Heart left ventricle (tissue), 16 donors: ENCODE results near the gene CRMP1. TPM values are rescaled to one million over a fixed set of nuclear protein-coding genes. Genes with fewer than 3 reads are reported as not detected.
A peak's percentile ranks its signal among the peaks of the same experiment; 100 is the strongest.

Experiments
- ATAC-seq, 4 donors: fragments of 200-7000 bp; cut with Tn5 transposase; one replicate each; pipeline ENCODE4 v1.9.1; 2020 to 2022; ENCODE audit warnings: moderate library complexity in 4 of 4, mild to moderate bottlenecking in 3 of 4, moderate number of reproducible peaks in 1 of 4
- DNase-seq, 5 donors: peaks; one replicate each; pipeline ENCODE4 v3.0.0-alpha.2; 2020
- H3K27ac ChIP-seq, 12 donors: fragments of 200-600 bp; sonication (generic) in 4 of 12; one replicate each; pipeline versions ENCODE4 v1.5.0 to v1.8.0; 2016 to 2022; ENCODE audit warnings: mild to moderate bottlenecking in 2 of 12
- H3K27me3 ChIP-seq, 9 donors: fragments of 200-600 bp; sonication (generic) in 2 of 9; one replicate each; pipeline versions ENCODE4 v1.5.1 to v1.8.0; 2016 to 2022; ENCODE audit warnings: mild to moderate bottlenecking in 3 of 9
- H3K36me3 ChIP-seq, 9 donors: fragments of 200-600 bp; sonication (generic) in 2 of 9; one replicate each; pipeline versions ENCODE4 v1.5.0 to v1.8.0; 2018 to 2022; ENCODE audit warnings: mild to moderate bottlenecking in 2 of 9
- H3K4me1 ChIP-seq, 12 donors: fragments of 200-600 bp; sonication (generic) in 4 of 12; one replicate each; pipeline versions ENCODE4 v1.5.0 to v1.8.0; 2016 to 2022; ENCODE audit warnings: mild to moderate bottlenecking in 3 of 12
- H3K4me3 ChIP-seq, 12 donors: fragments of 200-600 bp; sonication (generic) in 4 of 12; one replicate each; pipeline versions ENCODE4 v1.5.0 to v1.8.0; 2017 to 2022; ENCODE audit warnings: mild to moderate bottlenecking in 9 of 12, moderate library complexity in 4 of 12
- H3K9me3 ChIP-seq, 12 donors: fragments of 200-600 bp; sonication (generic) in 4 of 12; one replicate each; pipeline versions ENCODE4 v1.5.0 to v1.8.0; 2016 to 2022; ENCODE audit warnings: mild to moderate bottlenecking in 1 of 12
- POLR2A ChIP-seq, 2 donors: fragments of 450-650 bp; IDR thresholded peaks; one replicate each; pipeline ENCODE4 v1.6.1; 2017; ENCODE audit warnings: antibody characterized with exemption in 2 of 2, mild to moderate bottlenecking in 2 of 2, moderate library complexity in 2 of 2
- WGBS, 4 donors: extraction: QIAGEN DNeasy Blood & Tissue Kit in 2 of 4; methylation state at CpG; one replicate each; pipeline versions ENCODE4 v1.1.5 to v1.1.7; 2013 to 2018; 5-methylcytosine and 5-hydroxymethylcytosine counted together
- intact Hi-C, 10 donors: fragments of 100-400 bp; cut with DNase I; formaldehyde crosslinking; loops; one replicate each; pipeline versions ENCODE4 v1.11.1 to v1.14.2; 2022
- polyA plus RNA-seq, 2 donors: library from polyadenylated mRNA; stranded (reverse); fragments of 200-250 nt; gene quantifications; one replicate each; pipeline ENCODE4 v1.2.3, GENCODE V29; 2013
- total RNA-seq, 9 donors: library from RNA; depleted of rRNA in 2 of 9; stranded (reverse); fragments of >200 nt in 2 of 9; fragmentation: NEBNext Ultra II Directional in 3 of 9; extraction: Animal tissue kit (Norgen Biotek cat#: 25700) in 3 of 9; gene quantifications; one replicate each; pipeline versions ENCODE4 v1.1.0 to v1.2.4, GENCODE V29; 2016 to 2023
- TF ChIP-seq, protein P1 (sequence below), 12 donors: fragments of 200-600 bp; sonication (generic) in 4 of 12; IDR thresholded peaks; one replicate each; pipeline versions ENCODE4 v1.5.0 to v1.8.0; 2018 to 2022; ENCODE audit warnings: antibody characterized with exemption in 12 of 12, mild to moderate bottlenecking in 5 of 12
- donor health status: ischemic (EF 13 %, LVEDD 7.1; RV severe dilation, severe dysfunction).
- donor health status: healthy with polysubstance abuse.
- donor health status: DM: no; HTN: yes; CAD: no.
- donor health status: DM: no; HTN: no; CAD: no.
- donor health status: ischemic (EF 25% LVEDD 6.9; RV normal size, moderate dysfunction).
- donor health status: ischemic (EF 25% LVEDD 5.7; RV mildly dilated, moderate dysfunction).
- donor health status: healthy.
- donor health status: DM: yes; HTN: yes; CAD: no.
- donor health status: ischemic (EF 35%, LVEDD 5.7; RV mildly dilated, moderate dysfunction).
- donor health status: nonischemic (EF 11% LVEDD 7.7; RV severe dilation, severe dysfunction).
- donor health status: DM: yes; HTN: yes; CAD: no.
- donor health status: PGD.
- donor health status: ischemic (EF 29% LVEDD 5.4; RV normal size, mild dysfunction).
- donor health status: nonischemic (EF 23%, LVEDD 6.1; RV moderate dilation, normal function).

Gene CRMP1
- total and polyA plus RNA-seq, 11 donors: 0.34 to 2.4 (median 0.93) TPM

DNA sequence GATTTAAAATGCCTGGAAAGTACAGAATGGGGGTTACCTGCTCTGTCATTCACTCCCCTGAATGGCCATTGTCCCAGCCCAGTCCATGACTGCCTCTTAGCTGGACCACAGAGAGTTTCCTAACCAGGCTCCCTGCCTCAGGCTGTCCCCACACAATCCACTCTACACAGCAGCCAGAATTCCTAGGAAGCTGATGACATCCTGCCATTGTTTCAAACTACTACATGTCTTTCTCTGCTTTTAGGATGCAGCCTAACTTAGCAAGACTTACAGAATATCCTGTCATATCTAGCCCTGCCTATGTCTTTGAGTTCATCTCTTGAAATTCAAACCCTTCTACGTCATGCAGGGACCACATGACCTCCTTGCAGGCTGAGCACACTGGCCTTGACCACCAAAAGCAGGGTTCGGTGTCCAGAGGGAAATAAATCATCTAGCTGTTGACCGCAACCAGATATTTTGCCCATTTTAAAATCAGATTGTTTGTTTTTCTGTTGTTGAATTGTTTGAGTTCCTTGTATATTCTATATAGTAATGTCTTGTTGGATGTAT lies 16.1 kb upstream of the CRMP1 start:
- Histone ChIP-seq H3K27ac (no peak overlapping the region), H3K36me3 (no peaks in the 10 kb centered on the region), H3K4me3 (no peak overlapping the region), H3K9me3 (peaks cover 0 to 25% (median 3%) of the 10 kb centered on the region in 12 donors), H3K27me3 (peaks cover 0 to 23% (median 5%) of the 10 kb centered on the region in 9 donors), H3K4me1 (no peaks in the 10 kb centered on the region)
- intact Hi-C loops: no loop called here
- WGBS, 4 donors: 56 to 64% (median 59%) methylated on average over 3 of the region's 3 CpGs
- no peak for TF ChIP-seq POLR2A (IDR thresholded peaks at IDR 0.05)
- TF ChIP-seq, protein P1, sequence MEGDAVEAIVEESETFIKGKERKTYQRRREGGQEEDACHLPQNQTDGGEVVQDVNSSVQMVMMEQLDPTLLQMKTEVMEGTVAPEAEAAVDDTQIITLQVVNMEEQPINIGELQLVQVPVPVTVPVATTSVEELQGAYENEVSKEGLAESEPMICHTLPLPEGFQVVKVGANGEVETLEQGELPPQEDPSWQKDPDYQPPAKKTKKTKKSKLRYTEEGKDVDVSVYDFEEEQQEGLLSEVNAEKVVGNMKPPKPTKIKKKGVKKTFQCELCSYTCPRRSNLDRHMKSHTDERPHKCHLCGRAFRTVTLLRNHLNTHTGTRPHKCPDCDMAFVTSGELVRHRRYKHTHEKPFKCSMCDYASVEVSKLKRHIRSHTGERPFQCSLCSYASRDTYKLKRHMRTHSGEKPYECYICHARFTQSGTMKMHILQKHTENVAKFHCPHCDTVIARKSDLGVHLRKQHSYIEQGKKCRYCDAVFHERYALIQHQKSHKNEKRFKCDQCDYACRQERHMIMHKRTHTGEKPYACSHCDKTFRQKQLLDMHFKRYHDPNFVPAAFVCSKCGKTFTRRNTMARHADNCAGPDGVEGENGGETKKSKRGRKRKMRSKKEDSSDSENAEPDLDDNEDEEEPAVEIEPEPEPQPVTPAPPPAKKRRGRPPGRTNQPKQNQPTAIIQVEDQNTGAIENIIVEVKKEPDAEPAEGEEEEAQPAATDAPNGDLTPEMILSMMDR (IDR thresholded peaks at IDR 0.05): no peak
- ATAC-seq (peak in 1 of 4 donors; percentile 78), DNase-seq (no peak)

DNA sequence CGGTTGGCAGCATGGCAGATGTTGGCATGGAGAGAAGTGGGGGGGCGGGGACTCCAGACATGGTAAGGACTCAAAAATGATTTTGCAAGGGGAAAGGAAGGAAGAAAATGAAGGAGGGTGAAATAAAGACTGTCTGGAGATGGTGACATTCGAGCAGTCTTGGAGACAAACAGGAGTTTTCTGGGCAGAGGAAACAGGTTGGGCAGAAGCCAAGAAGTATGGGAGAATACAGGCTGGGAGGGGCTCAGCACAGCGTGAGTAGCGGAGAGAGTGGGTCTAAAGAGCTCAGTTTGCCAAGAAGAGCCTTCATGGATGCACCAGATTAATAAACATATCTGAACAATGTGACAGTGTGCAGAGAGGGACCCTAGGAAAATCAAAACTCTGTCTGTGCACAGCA lies 13.3 kb upstream of the CRMP1 start:
- Histone ChIP-seq H3K9me3 (peaks cover 0 to 25% (median 3%) of the 10 kb centered on the region in 12 donors), H3K4me1 (no peaks in the 10 kb centered on the region), H3K4me3 (no peak overlapping the region), H3K36me3 (no peaks in the 10 kb centered on the region), H3K27me3 (peaks cover 0 to 45% (median 11%) of the 10 kb centered on the region in 9 donors), H3K27ac (no peak overlapping the region)
- TF ChIP-seq, protein P1 (IDR thresholded peaks at IDR 0.05): no peak
- TF ChIP-seq POLR2A (IDR thresholded peaks at IDR 0.05): no peak
- intact Hi-C loops: no loop called here
- ATAC-seq: no peak
- DNase-seq: no peak
- WGBS, 4 donors: 12 to 24% (median 17%) methylated on average over 5 of the region's 5 CpGs

DNA sequence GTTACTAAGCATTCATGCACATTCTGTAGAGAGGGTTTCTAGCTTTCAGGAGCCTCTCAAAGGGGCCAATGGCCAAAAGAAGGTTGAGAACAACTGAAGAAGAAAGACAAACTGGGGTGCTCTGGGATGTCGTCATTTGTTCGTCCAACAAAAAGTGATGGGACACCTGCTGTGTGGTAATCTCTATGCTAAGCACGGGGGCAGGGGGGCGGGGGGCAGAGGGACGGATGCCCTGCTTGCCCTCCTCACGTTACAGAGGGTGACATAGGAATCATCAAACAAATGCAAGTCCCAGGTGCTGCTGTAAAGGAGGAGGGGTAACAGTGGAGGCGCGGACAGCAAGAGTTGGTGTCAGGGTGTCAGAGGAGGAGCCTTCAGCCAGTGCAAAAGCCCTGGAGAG lies 12.8 kb upstream of the CRMP1 start:
- 8 to 11% (median 10%) methylated on average over 8 of the region's 8 CpGs for WGBS, 4 donors
- Histone ChIP-seq H3K27ac (no peak overlapping the region), H3K4me1 (no peaks in the 10 kb centered on the region), H3K27me3 (peaks cover 0 to 47% (median 11%) of the 10 kb centered on the region in 9 donors), H3K9me3 (peaks cover 0 to 25% (median 3%) of the 10 kb centered on the region in 12 donors), H3K36me3 (no peaks in the 10 kb centered on the region), H3K4me3 (no peak overlapping the region)
- DNase-seq (no peak), ATAC-seq (no peak)
- intact Hi-C loops: no loop called here
- TF ChIP-seq, protein P1 (IDR thresholded peaks at IDR 0.05): no peak
- no peak for TF ChIP-seq POLR2A (IDR thresholded peaks at IDR 0.05)

DNA sequence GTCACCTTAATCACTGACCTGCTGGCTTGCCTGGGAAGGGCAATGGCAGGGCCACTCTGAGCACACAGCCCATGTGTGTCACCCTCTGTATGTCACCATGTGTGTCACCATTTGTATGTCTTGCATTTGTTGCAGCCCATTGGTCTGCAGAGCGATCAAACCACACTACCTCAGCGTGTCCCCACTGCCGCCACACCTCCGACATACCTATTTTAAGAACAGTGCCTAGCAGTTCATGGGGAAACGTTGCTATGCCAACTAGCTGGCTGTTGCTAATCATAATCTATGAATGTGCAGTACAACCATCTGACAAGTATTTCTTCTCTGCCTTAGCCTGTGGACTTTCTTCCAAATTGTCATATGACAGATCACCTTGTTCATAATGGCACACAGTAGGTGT lies 8.0 kb upstream of the CRMP1 start:
- DNase-seq (no peak), ATAC-seq (peak in 2 of 4 donors; percentile 18 to 61)
- Histone ChIP-seq H3K9me3 (peaks cover 0 to 10% (median 0%) of the 10 kb centered on the region in 12 donors), H3K36me3 (no peaks in the 10 kb centered on the region), H3K4me1 (no peaks in the 10 kb centered on the region), H3K27me3 (peaks cover 0 to 86% (median 24%) of the 10 kb centered on the region in 9 donors), H3K4me3 (no peak overlapping the region), H3K27ac (no peak overlapping the region)
- TF ChIP-seq POLR2A (IDR thresholded peaks at IDR 0.05): no peak
- WGBS, 4 donors: 50 to 68% (median 59%) methylated on average over 5 of the region's 5 CpGs
- intact Hi-C loops: no loop called here

DNA sequence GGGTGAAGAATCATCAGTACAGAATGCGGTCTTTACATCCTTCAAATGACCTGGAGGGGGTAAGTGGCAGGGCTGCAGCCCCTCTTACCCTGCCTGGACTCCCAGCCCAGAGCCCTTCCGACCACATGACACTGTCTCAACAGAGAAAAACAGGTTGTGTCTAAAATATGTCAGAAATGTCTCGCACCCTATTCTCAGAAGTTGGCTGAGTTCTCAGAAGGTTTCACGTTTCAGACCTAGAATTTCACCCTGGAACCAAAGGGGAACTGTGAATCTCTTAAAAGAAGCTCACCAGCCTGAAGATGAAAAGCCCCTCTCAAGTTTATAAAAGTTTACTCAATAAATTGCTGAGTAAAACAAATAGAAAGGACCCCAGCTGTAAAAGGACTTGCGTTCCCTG lies 7.0 kb upstream of the CRMP1 start:
- Histone ChIP-seq H3K36me3 (no peaks in the 10 kb centered on the region), H3K4me1 (no peaks in the 10 kb centered on the region), H3K27me3 (peaks cover 0 to 86% (median 33%) of the 10 kb centered on the region in 9 donors), H3K27ac (no peak overlapping the region), H3K4me3 (no peak overlapping the region), H3K9me3 (peaks cover 0 to 10% (median 0%) of the 10 kb centered on the region in 12 donors)
- ATAC-seq: no peak
- TF ChIP-seq, protein P1 (IDR thresholded peaks at IDR 0.05): no peak
- no peak for TF ChIP-seq POLR2A (IDR thresholded peaks at IDR 0.05)
- no peak for DNase-seq
- intact Hi-C loops: no loop called here
- 64 to 78% (median 74%) methylated on average over 5 of the region's 5 CpGs for WGBS, 4 donors
